Activated CD8-positive, alpha-beta T cell treated with anti-CD3 and anti-CD28 coated beads for 36 hours (primary cell): ENCODE measurements around the gene EIF1. TPM values are rescaled to one million over a fixed set of nuclear protein-coding genes. Genes with fewer than 3 reads are reported as not detected.

ENCODE experiments used
- ATAC-seq: fragments of 200-7000 bp; cut with Tn5 transposase; one replicate; pipeline ENCODE4 v1.10.0; 2021; ENCODE audit warnings: mild to moderate bottlenecking, moderate library complexity
- CTCF ChIA-PET: fragments of 350-600 bp; sonication (Branson Sonifier 250); formaldehyde crosslinking; loops from one replicate; lab custom pipeline; 2021; ENCODE audit warnings: antibody characterized with exemption; lab: Charles Lee
- POLR2A ChIA-PET: fragments of 350-600 bp; sonication (Branson Sonifier 250); formaldehyde crosslinking; loops from one replicate; lab custom pipeline; 2021; ENCODE audit warnings: antibody characterized with exemption; lab: Charles Lee
- DNase-seq: peaks from one replicate; pipeline ENCODE4 v3.0.0-alpha.2; 2020
- H3K27ac Mint-ChIP-seq: one replicate; pipeline ENCODE4 v1.8.0; 2021; ENCODE audit warnings: mild to moderate bottlenecking, mixed read lengths
- H3K27me3 Mint-ChIP-seq: one replicate; pipeline ENCODE4 v1.8.0; 2021; ENCODE audit warnings: mixed read lengths
- H3K36me3 Mint-ChIP-seq: one replicate; pipeline ENCODE4 v1.8.0; 2021; ENCODE audit warnings: low read depth, mixed read lengths
- H3K4me1 Mint-ChIP-seq: one replicate; pipeline ENCODE4 v1.8.0; 2021; ENCODE audit warnings: low read depth, mixed read lengths
- H3K4me3 Mint-ChIP-seq: one replicate; pipeline ENCODE4 v1.8.0; 2021; ENCODE audit warnings: mild to moderate bottlenecking, moderate library complexity, mixed read lengths
- H3K9me3 Mint-ChIP-seq: one replicate; pipeline ENCODE4 v1.8.0; 2021; ENCODE audit warnings: mixed read lengths
- intact Hi-C: fragments of 100-400 bp; cut with micrococcal nuclease; formaldehyde crosslinking; loops from one replicate; pipeline ENCODE4 v1.10.0; 2022
- total RNA-seq, 2 experiments: library from RNA; stranded (reverse); gene quantifications; one replicate each; pipeline ENCODE4 v1.2.3, GENCODE V29; 2021
- TF ChIP-seq, protein P1 (sequence below): fragments of 200-600 bp; IDR thresholded peaks from one replicate; pipeline ENCODE4 v1.8.0; 2022; ENCODE audit warnings: antibody characterized with exemption, mild to moderate bottlenecking

The EIF1 gene
- total RNA-seq, 2 experiments from 2014 or later, result 924 to 930 TPM

GRCh38 chr17:41664587-41665565, 23.8 kb upstream of the EIF1 start:
- Mint-ChIP-seq H3K27ac (peak overlapping the region; percentile 100), H3K9me3 (no peaks in the 10 kb centered on the region), H3K36me3 (no peaks in the 10 kb centered on the region), H3K4me3 (peak overlapping the region; percentile 81), H3K4me1 (peaks cover 33% of the 10 kb centered on the region), H3K27me3 (peaks cover 1% of the 10 kb centered on the region)
- TF ChIP-seq, protein P1, sequence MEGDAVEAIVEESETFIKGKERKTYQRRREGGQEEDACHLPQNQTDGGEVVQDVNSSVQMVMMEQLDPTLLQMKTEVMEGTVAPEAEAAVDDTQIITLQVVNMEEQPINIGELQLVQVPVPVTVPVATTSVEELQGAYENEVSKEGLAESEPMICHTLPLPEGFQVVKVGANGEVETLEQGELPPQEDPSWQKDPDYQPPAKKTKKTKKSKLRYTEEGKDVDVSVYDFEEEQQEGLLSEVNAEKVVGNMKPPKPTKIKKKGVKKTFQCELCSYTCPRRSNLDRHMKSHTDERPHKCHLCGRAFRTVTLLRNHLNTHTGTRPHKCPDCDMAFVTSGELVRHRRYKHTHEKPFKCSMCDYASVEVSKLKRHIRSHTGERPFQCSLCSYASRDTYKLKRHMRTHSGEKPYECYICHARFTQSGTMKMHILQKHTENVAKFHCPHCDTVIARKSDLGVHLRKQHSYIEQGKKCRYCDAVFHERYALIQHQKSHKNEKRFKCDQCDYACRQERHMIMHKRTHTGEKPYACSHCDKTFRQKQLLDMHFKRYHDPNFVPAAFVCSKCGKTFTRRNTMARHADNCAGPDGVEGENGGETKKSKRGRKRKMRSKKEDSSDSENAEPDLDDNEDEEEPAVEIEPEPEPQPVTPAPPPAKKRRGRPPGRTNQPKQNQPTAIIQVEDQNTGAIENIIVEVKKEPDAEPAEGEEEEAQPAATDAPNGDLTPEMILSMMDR, result no peak
- CTCF ChIA-PET, result interaction anchor here (0.6 to 10.9 kb wide), 25 partner anchors 13 to 846 kb away, joined by 3 to 435 read pairs (median 4); partner anchors contain the start of genes EIF1 and KRT12
- ATAC-seq (no peak), DNase-seq (no peak)
- POLR2A ChIA-PET, result interaction anchor here (1.0 to 8.3 kb wide), 4 partner anchors 14 to 30 kb away, joined by 3 to 104 read pairs (median 27); partner anchors contain the start of gene EIF1
- intact Hi-C loops, result no loop called here

GRCh38 chr17:41665566-41666236, 23.0 kb upstream of the EIF1 start:
- peak; percentile 81 for ATAC-seq
- Mint-ChIP-seq H3K9me3 (no peaks in the 10 kb centered on the region), H3K4me1 (peaks cover 33% of the 10 kb centered on the region), H3K36me3 (no peaks in the 10 kb centered on the region), H3K27me3 (peaks cover 1% of the 10 kb centered on the region), H3K27ac (peak overlapping the region; percentile 100), H3K4me3 (peak overlapping the region; percentile 81)
- ChIA-PET POLR2A (interaction anchor here (0.9 to 8.3 kb wide), 5 partner anchors 14 to 118 kb away, joined by 3 to 104 read pairs (median 3); partner anchors contain the start of gene EIF1), CTCF (interaction anchor here (0.6 to 10.9 kb wide), 23 partner anchors 12 to 1056 kb away, joined by 3 to 435 read pairs (median 3); partner anchors contain the start of genes EIF1, KLHL11 and KRT12)
- DNase-seq, result peak; percentile 92
- intact Hi-C loops, result no loop called here
- TF ChIP-seq, protein P1, result peak; percentile 95

DNA sequence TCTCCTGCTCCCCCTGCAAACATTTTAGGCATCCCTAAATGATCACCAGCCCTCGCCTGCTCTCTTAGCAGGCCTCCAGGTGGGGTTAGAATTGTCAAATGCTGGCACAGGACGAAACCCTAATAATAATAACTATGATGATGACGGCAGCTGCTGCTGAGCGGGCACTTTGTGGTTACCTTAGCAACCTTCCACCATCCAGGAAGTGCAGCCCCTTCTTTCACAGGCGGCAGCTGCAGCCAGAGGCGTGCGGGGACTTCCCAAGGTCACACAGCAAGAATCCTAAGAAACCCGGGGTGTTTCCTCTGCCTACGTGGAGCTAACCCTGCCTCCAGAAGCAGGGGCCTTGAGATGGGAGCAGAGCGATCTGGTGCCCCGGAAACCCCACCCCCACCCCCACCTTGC, 22.4 kb upstream of the EIF1 start:
- CTCF ChIA-PET, result interaction anchor here (0.7 to 10.9 kb wide), 20 partner anchors 12 to 1057 kb away, joined by 3 to 435 read pairs (median 3); partner anchors contain the start of genes EIF1, KLHL11 and KRT12
- H3K4me3 Mint-ChIP-seq, result peak overlapping the region; percentile 81
- TF ChIP-seq, protein P1, result no peak
- DNase-seq (peak; percentile 89), ATAC-seq (peak; percentile 57)
- H3K9me3 Mint-ChIP-seq, result no peaks in the 10 kb centered on the region
- H3K27me3 Mint-ChIP-seq, result peaks cover 1% of the 10 kb centered on the region
- intact Hi-C loops, result no loop called here
- H3K27ac Mint-ChIP-seq, result peak overlapping the region; percentile 100
- POLR2A ChIA-PET, result interaction anchor here (0.7 to 8.3 kb wide), 7 partner anchors 13 to 145 kb away, joined by 3 to 104 read pairs (median 3); partner anchors contain the start of genes EIF1 and P3H4
- peaks cover 33% of the 10 kb centered on the region for H3K4me1 Mint-ChIP-seq
- H3K36me3 Mint-ChIP-seq, result no peaks in the 10 kb centered on the region

DNA sequence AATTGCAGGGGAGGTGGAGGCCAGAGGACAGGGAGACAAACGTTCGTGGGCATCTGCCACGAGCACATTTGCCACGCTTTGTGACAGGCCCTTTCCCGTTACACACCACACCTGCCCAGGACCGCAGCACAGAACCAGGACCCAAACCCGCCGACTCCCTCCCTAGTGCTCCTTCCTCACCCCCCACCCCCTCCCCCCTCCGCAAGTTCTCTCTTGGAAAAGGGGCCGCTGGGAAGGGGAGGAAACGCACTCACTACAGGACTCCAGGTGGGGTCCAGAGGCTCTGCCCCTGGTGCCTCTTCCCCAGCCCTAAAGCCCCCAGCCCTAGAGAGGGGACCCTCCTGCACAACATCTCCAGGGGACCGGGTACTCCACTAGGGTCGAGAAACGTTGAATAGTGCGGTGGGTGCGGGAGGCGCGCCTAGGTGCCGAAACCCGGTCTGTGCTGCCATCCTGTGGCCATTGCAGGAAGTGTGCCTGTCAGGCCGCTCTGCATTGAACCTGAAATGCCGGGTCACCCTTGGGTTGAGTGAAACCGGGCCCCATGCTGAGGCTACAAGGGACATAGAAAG, 21.9 kb upstream of the EIF1 start:
- ChIA-PET CTCF (interaction anchor here (0.9 to 10.9 kb wide), 15 partner anchors 11 to 1057 kb away, joined by 3 to 435 read pairs (median 4); partner anchors contain the start of genes EIF1, KLHL11 and KRT12), POLR2A (interaction anchor here (0.7 to 8.3 kb wide), 6 partner anchors 13 to 145 kb away, joined by 3 to 104 read pairs (median 4); partner anchors contain the start of genes EIF1 and P3H4)
- peaks cover 1% of the 10 kb centered on the region for H3K27me3 Mint-ChIP-seq
- peak overlapping the region; percentile 81 for H3K4me3 Mint-ChIP-seq
- TF ChIP-seq, protein P1, result peak; percentile 81
- ATAC-seq (peak; percentile 64), DNase-seq (peak; percentile 96)
- no peaks in the 10 kb centered on the region for H3K9me3 Mint-ChIP-seq
- H3K4me1 Mint-ChIP-seq, result peaks cover 33% of the 10 kb centered on the region
- H3K36me3 Mint-ChIP-seq, result no peaks in the 10 kb centered on the region
- peak overlapping the region; percentile 100 for H3K27ac Mint-ChIP-seq
- intact Hi-C loops, result no loop called here
